Activated naive CD8-positive, alpha-beta T cell treated with anti-CD3 and anti-CD28 coated beads for 36 hours (primary cell): ENCODE data around the gene SLC19A1. TPM values are rescaled to one million over a fixed set of nuclear protein-coding genes. Genes with fewer than 3 reads are reported as not detected.
"Not testable (repeated sequence)": the region's sequence is repeated elsewhere in the genome, so short reads cannot be mapped to it uniquely, and the experiment has no call there.

Experiments used
- DNase-seq: peaks from one replicate; pipeline ENCODE4 v3.0.0; 2021
- H3K27ac Mint-ChIP-seq: one replicate; pipeline ENCODE4 v1.8.0; 2022; ENCODE audit warnings: mild to moderate bottlenecking, moderate library complexity, mixed read lengths
- H3K27me3 Mint-ChIP-seq: one replicate; pipeline ENCODE4 v1.8.0; 2022; ENCODE audit warnings: mild to moderate bottlenecking, mixed read lengths
- H3K36me3 Mint-ChIP-seq: one replicate; pipeline ENCODE4 v1.8.0; 2021; ENCODE audit warnings: mild to moderate bottlenecking, mixed read lengths
- H3K4me1 Mint-ChIP-seq: one replicate; pipeline ENCODE4 v1.8.0; 2021; ENCODE audit warnings: mixed read lengths
- H3K4me3 Mint-ChIP-seq: one replicate; pipeline ENCODE4 v1.8.0; 2022; ENCODE audit warnings: mild to moderate bottlenecking, moderate library complexity, mixed read lengths
- H3K9me3 Mint-ChIP-seq: one replicate; pipeline ENCODE4 v1.8.0; 2022; ENCODE audit warnings: mixed read lengths
- total RNA-seq, 2 experiments: library from RNA; stranded (reverse); gene quantifications; one replicate each; pipeline ENCODE4 v1.2.3, GENCODE V29; 2021

The SLC19A1 gene
- total RNA-seq, 2 experiments from 2014 or later = 63.2 to 64.0 TPM

GRCh38 chr21:45537111-45537745 lies 5.0 kb downstream of the SLC19A1 start:
- no peak overlapping the region for H3K27ac Mint-ChIP-seq
- H3K9me3 Mint-ChIP-seq = no peaks in the 10 kb centered on the region
- no peak overlapping the region for H3K4me3 Mint-ChIP-seq
- H3K27me3 Mint-ChIP-seq = no peaks in the 10 kb centered on the region
- peaks cover 20% of the 10 kb centered on the region for H3K4me1 Mint-ChIP-seq
- no peak for DNase-seq
- H3K36me3 Mint-ChIP-seq = peaks cover 28% of the 10 kb centered on the region

GRCh38 chr21:45536301-45537081 lies 5.7 kb downstream of the SLC19A1 start:
- DNase-seq = no peak
- Mint-ChIP-seq H3K27ac (no peak overlapping the region), H3K4me1 (peaks cover 20% of the 10 kb centered on the region), H3K4me3 (no peak overlapping the region), H3K36me3 (peaks cover 30% of the 10 kb centered on the region), H3K27me3 (no peaks in the 10 kb centered on the region), H3K9me3 (no peaks in the 10 kb centered on the region)

- Mint-ChIP-seq H3K4me3 (peak overlapping the region; percentile 25), H3K36me3 (peaks cover 23% of the 10 kb centered on the region), H3K27me3 (no peaks in the 10 kb centered on the region), H3K9me3 (no peaks in the 10 kb centered on the region), H3K27ac (no peak overlapping the region), H3K4me1 (peaks cover 15% of the 10 kb centered on the region)
- no peak for DNase-seq
These were observed 6.7 kb downstream of the SLC19A1 start for GRCh38 chr21:45535341-45536081.

DNA sequence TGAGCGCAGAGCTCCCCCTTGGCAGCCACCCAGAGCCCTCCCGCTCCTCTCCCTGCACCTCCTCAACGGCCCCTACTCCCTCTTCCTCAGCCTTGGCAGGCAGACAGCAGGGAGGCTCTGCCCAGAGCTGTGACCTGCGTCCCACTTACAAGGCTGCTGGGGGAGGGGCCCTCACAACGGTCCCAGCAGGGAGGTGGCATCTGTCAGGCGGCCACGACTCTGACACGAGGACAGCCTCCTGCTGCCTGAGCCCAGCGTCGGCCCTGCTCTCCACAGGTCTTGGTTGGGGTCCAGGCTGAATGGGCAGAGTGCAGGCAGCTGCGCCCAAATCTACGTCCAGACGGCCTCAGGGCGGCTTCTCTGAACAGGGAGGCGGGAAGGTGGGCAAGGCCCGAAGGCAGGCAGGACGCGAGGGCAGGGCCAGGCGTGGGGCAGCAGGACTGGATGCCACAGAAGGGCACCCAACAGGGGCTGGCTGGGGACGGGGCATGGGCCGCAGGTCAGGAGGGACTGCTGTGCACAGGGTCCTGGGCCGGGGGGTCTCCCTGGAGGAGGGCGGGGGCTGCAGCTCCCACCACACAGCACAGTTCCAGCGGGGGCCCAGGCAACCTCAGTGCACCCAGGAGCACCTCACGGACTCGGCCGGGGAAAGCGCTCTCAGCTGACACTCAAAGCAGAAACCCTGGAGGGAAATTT lies 7.5 kb downstream of the SLC19A1 start:
- H3K4me1 Mint-ChIP-seq = peaks cover 10% of the 10 kb centered on the region
- no peak overlapping the region for H3K4me3 Mint-ChIP-seq
- peaks cover 18% of the 10 kb centered on the region for H3K36me3 Mint-ChIP-seq
- DNase-seq = no peak
- no peaks in the 10 kb centered on the region for H3K9me3 Mint-ChIP-seq
- H3K27me3 Mint-ChIP-seq = no peaks in the 10 kb centered on the region
- H3K27ac Mint-ChIP-seq = no peak overlapping the region

DNA sequence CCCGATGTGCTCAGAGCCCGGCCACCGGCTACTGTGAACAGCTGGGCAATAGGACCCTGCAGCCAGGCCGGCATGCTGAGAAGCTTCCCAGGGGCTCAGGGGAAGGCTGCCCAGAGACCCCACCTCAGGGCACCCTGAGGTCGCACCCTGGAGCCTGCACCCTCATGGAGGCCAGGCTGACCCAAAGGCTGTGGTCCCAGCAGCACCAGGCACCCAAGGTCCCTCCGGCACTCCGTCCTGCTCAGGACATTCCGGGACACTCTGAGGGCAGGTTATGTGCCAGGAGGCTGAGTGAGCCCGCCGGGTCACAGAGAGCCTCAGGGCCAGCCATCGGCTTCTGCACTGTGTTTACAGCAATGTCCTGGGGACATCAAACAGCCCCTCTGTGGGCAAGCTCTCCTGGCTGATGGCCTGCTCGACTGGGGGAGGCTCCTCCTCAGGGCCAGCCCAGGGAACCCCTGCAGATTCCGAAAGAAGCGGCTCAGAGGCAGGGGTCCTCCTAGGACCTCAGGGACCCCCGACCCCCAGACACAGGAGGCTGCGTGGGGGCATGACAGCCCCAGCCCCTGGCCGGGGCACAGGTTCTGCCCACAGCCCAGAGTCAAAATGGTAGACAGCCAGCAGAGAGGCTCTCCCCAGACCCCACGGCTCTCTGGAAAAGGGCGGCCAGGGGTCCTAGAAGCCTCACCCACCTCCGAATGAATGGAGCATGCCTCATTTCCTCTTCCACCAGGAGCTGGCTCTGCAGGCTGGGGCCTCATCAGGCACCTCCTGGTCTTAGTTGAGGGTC lies 8.2 kb downstream of the SLC19A1 start:
- Mint-ChIP-seq H3K4me1 (peaks cover 10% of the 10 kb centered on the region), H3K4me3 (no peak overlapping the region), H3K27me3 (no peaks in the 10 kb centered on the region), H3K9me3 (no peaks in the 10 kb centered on the region), H3K36me3 (peaks cover 17% of the 10 kb centered on the region), H3K27ac (no peak overlapping the region)
- no peak for DNase-seq

DNA sequence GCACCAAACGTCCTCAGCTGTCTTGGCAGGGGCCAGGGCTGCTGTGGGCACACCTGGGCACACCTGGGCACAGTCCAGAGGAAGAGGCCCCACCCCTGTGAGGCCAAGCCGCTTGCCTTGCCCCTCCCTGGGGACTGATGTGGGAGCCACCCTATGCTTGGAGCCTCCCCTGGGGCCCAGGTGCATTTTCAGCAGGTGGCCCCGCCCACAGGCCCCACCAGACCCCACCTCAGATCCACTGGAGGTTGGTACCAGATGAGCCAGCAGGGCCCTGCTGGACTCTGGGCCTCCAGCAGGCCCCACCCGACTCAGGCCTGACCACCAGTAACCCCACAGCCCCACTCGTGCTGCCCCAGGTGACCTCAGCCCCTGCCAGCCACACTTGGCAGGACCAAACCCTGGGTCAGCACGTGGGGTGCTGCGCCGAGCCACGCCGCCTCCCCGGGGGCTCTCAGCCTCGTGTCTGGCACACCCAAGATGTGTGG lies 8.8 kb downstream of the SLC19A1 start:
- Mint-ChIP-seq H3K4me3 (no peak overlapping the region), H3K4me1 (peaks cover 10% of the 10 kb centered on the region), H3K27ac (no peak overlapping the region), H3K9me3 (no peaks in the 10 kb centered on the region), H3K36me3 (peaks cover 14% of the 10 kb centered on the region), H3K27me3 (no peaks in the 10 kb centered on the region)
- DNase-seq = no peak

DNA sequence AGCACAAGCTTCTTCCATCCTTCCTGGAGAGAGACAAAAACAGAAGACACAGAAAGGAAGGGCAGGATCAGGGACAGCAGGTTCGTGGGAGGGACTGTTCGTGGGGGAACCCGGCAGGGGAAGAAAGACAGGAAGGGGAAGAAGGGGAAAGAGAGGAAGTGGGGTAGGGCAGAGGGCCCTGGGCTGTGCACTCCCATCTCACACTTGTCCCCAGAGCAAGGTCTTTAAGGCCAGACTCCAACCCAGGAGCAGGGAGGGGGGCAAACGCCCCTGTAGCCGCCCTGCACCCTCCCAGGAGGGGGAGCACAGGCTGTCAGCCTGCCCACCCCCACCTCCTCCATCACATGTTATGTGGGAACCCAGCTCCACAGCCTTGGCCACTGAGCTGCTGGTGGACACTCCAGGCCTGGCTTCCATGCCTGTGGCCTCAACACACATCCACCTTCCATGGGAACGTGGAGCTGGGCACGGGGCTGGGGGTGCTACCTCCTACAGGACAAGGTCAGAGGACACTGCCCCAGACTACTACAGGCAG lies 9.3 kb downstream of the SLC19A1 start:
- peaks cover 10% of the 10 kb centered on the region for H3K4me1 Mint-ChIP-seq
- no peaks in the 10 kb centered on the region for H3K9me3 Mint-ChIP-seq
- peak overlapping the region; percentile 9 for H3K27ac Mint-ChIP-seq
- no peak for DNase-seq
- peaks cover 17% of the 10 kb centered on the region for H3K36me3 Mint-ChIP-seq
- no peak overlapping the region for H3K4me3 Mint-ChIP-seq
- no peaks in the 10 kb centered on the region for H3K27me3 Mint-ChIP-seq

- Mint-ChIP-seq H3K27me3 (no peaks in the 10 kb centered on the region), H3K4me1 (peaks cover 10% of the 10 kb centered on the region), H3K9me3 (no peaks in the 10 kb centered on the region), H3K36me3 (peaks cover 24% of the 10 kb centered on the region), H3K27ac (no peak overlapping the region), H3K4me3 (no peak overlapping the region)
- DNase-seq = no peak
These were observed 10.6 kb downstream of the SLC19A1 start for GRCh38 chr21:45531393-45532215.

GRCh38 chr21:45531114-45531392 lies 11.2 kb downstream of the SLC19A1 start:
- not testable (repeated sequence) for H3K4me3 Mint-ChIP-seq, H3K9me3 Mint-ChIP-seq, H3K27ac Mint-ChIP-seq, DNase-seq, H3K4me1 Mint-ChIP-seq, H3K27me3 Mint-ChIP-seq
- H3K36me3 Mint-ChIP-seq = peaks cover 23% of the 10 kb centered on the region

DNA sequence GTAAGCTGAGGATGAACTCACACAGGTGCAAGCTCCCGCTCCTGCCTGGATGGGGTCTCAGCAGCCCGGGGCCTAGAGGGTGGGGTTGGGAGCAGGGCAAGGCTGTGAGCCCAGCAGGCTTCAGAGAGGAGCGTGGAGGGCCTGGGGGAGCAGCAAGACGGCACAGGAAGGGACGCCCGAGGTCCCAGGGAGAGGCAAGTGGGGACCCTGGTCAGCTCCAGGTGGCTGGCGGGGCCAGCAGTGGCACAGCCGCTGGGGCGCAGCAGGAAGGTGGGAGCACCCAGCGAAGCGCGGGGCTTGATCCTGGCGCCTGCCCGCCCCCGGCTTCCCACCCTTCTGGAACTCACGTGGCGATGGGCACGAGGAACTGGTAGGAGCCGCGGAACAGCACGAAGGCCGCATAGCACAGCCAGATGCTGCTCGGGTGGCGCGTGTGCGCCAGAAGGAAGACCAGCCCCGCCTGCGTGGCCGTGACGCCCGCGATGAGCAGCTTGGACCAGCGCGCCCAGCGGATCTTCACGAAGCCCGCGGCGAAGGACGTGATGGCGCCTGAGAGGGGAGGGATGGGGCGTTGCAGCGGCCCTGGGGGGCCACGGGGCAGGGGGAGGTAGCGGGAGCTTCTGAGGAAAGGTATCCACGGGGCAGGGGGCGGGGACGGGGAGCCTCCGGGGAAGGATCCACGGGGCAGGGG lies 11.7 kb downstream of the SLC19A1 start:
- no peaks in the 10 kb centered on the region for H3K9me3 Mint-ChIP-seq
- peaks cover 7% of the 10 kb centered on the region for H3K4me1 Mint-ChIP-seq
- no peak overlapping the region for H3K4me3 Mint-ChIP-seq
- H3K27me3 Mint-ChIP-seq = no peaks in the 10 kb centered on the region
- no peak for DNase-seq
- peaks cover 25% of the 10 kb centered on the region for H3K36me3 Mint-ChIP-seq
- H3K27ac Mint-ChIP-seq = no peak overlapping the region

GRCh38 chr21:45529785-45530422 lies 12.3 kb downstream of the SLC19A1 start:
- Mint-ChIP-seq H3K36me3 (peaks cover 23% of the 10 kb centered on the region), H3K27ac (no peak overlapping the region), H3K4me1 (peaks cover 2% of the 10 kb centered on the region)

GRCh38 chr21:45528981-45529784 lies 13.1 kb downstream of the SLC19A1 start:
- no peaks in the 10 kb centered on the region for H3K9me3 Mint-ChIP-seq

More at GRCh38 chr21:45529785-45530422, 12.3 kb downstream of the SLC19A1 start:
- H3K9me3 Mint-ChIP-seq = no peaks in the 10 kb centered on the region
- H3K27me3 Mint-ChIP-seq = no peaks in the 10 kb centered on the region
- DNase-seq = no peak
- H3K4me3 Mint-ChIP-seq = no peak overlapping the region

More at GRCh38 chr21:45528981-45529784, 13.1 kb downstream of the SLC19A1 start:
- peaks cover 2% of the 10 kb centered on the region for H3K4me1 Mint-ChIP-seq
- no peaks in the 10 kb centered on the region for H3K27me3 Mint-ChIP-seq
- no peak overlapping the region for H3K4me3 Mint-ChIP-seq
- no peak for DNase-seq
- H3K36me3 Mint-ChIP-seq = peaks cover 25% of the 10 kb centered on the region
- H3K27ac Mint-ChIP-seq = no peak overlapping the region
